Dermis microvascular lymphatic vessel endothelial cell (primary cell): ENCODE data around the gene LPP. TPM values are rescaled to one million over a fixed set of nuclear protein-coding genes. Genes with fewer than 3 reads are reported as not detected.
"Not testable (repeated sequence)": the region's sequence is repeated elsewhere in the genome, so short reads cannot be mapped to it uniquely, and the experiment has no call there.

Experiments used
- DNase-seq, 2 donors: peaks; one replicate each; pipeline versions ENCODE4 v3.0.0 to v3.0.0-alpha.2; 2010; ENCODE audit warnings: low read depth in 2 of 2
- total RNA-seq: library from RNA; depleted of rRNA; stranded (reverse); fragments of >200 nt; gene quantifications from 2 replicates; pipeline ENCODE4 v1.2.1, GENCODE V29; 2014

Gene LPP
- total RNA-seq: 23.1 and 35.4 TPM in 2 replicates

GRCh38 chr3:188154014-188154808 is at the start of gene LPP:
Gene LPP (plus strand): TSS chr3:188154157. CDS start chr3:188406121, 251,964 bp downstream.
- DNase-seq: peak; percentile 14 to 71

GRCh38 chr3:188106006-188106405 is 48.0 kb upstream of the LPP start:
- no peak for DNase-seq

- no peak for DNase-seq
Observed at GRCh38 chr3:188106454-188106853, 47.5 kb upstream of the LPP start.

- DNase-seq: no peak
Observed at GRCh38 chr3:188106887-188107830, 46.8 kb upstream of the LPP start.

- no peak for DNase-seq
Observed at GRCh38 chr3:188108703-188109412, 45.1 kb upstream of the LPP start.

GRCh38 chr3:188111002-188111584 is 42.9 kb upstream of the LPP start:
- DNase-seq: no peak

GRCh38 chr3:188113756-188114155 is 40.2 kb upstream of the LPP start:
- DNase-seq: no peak

- DNase-seq: no peak
Observed at GRCh38 chr3:188119846-188120245, 34.1 kb upstream of the LPP start.

- no peak for DNase-seq
Observed at GRCh38 chr3:188122571-188123169, 31.3 kb upstream of the LPP start.

- DNase-seq: no peak
Observed at GRCh38 chr3:188123170-188123905, 30.6 kb upstream of the LPP start.

GRCh38 chr3:188124184-188124583 is 29.8 kb upstream of the LPP start:
- DNase-seq: no peak

- DNase-seq: no peak
Observed at GRCh38 chr3:188125076-188125475, 28.9 kb upstream of the LPP start.

- no peak for DNase-seq
Observed at GRCh38 chr3:188126276-188126675, 27.7 kb upstream of the LPP start.

GRCh38 chr3:188126934-188127333 is 27.0 kb upstream of the LPP start:
- DNase-seq: no peak

GRCh38 chr3:188128905-188129304 is 25.1 kb upstream of the LPP start:
- no peak for DNase-seq

GRCh38 chr3:188131023-188131422 is 22.9 kb upstream of the LPP start:
- DNase-seq: not testable (repeated sequence)

- DNase-seq: no peak
Observed at GRCh38 chr3:188133219-188133618, 20.7 kb upstream of the LPP start.

- DNase-seq: no peak
Observed at GRCh38 chr3:188133646-188134045, 20.3 kb upstream of the LPP start.

GRCh38 chr3:188134079-188134478 is 19.9 kb upstream of the LPP start:
- no peak for DNase-seq

GRCh38 chr3:188134856-188135255 is 19.1 kb upstream of the LPP start:
- DNase-seq: no peak
